Activated CD8-positive, alpha-beta T cell treated with anti-CD3 and anti-CD28 coated beads for 36 hours (primary cell): ENCODE data around the gene KRT13. TPM values are rescaled to one million over a fixed set of nuclear protein-coding genes. Genes with fewer than 3 reads are reported as not detected.

Source experiments
- ATAC-seq: fragments of 200-7000 bp; cut with Tn5 transposase; one replicate; pipeline ENCODE4 v1.10.0; 2021; ENCODE audit warnings: mild to moderate bottlenecking, moderate library complexity
- CTCF ChIA-PET: fragments of 350-600 bp; sonication (Branson Sonifier 250); formaldehyde crosslinking; loops from one replicate; lab custom pipeline; 2021; ENCODE audit warnings: antibody characterized with exemption; lab: Charles Lee
- POLR2A ChIA-PET: fragments of 350-600 bp; sonication (Branson Sonifier 250); formaldehyde crosslinking; loops from one replicate; lab custom pipeline; 2021; ENCODE audit warnings: antibody characterized with exemption; lab: Charles Lee
- DNase-seq: peaks from one replicate; pipeline ENCODE4 v3.0.0-alpha.2; 2020
- H3K27ac Mint-ChIP-seq: one replicate; pipeline ENCODE4 v1.8.0; 2021; ENCODE audit warnings: mild to moderate bottlenecking, mixed read lengths
- H3K27me3 Mint-ChIP-seq: one replicate; pipeline ENCODE4 v1.8.0; 2021; ENCODE audit warnings: mixed read lengths
- H3K36me3 Mint-ChIP-seq: one replicate; pipeline ENCODE4 v1.8.0; 2021; ENCODE audit warnings: low read depth, mixed read lengths
- H3K4me1 Mint-ChIP-seq: one replicate; pipeline ENCODE4 v1.8.0; 2021; ENCODE audit warnings: low read depth, mixed read lengths
- H3K4me3 Mint-ChIP-seq: one replicate; pipeline ENCODE4 v1.8.0; 2021; ENCODE audit warnings: mild to moderate bottlenecking, moderate library complexity, mixed read lengths
- H3K9me3 Mint-ChIP-seq: one replicate; pipeline ENCODE4 v1.8.0; 2021; ENCODE audit warnings: mixed read lengths
- intact Hi-C: fragments of 100-400 bp; cut with micrococcal nuclease; formaldehyde crosslinking; loops from one replicate; pipeline ENCODE4 v1.10.0; 2022
- total RNA-seq, 2 experiments: library from RNA; stranded (reverse); gene quantifications; one replicate each; pipeline ENCODE4 v1.2.3, GENCODE V29; 2021
- TF ChIP-seq, protein P1 (sequence below): fragments of 200-600 bp; IDR thresholded peaks from one replicate; pipeline ENCODE4 v1.8.0; 2022; ENCODE audit warnings: antibody characterized with exemption, mild to moderate bottlenecking

Gene KRT13
- total RNA-seq, 2 experiments from 2014 or later = not detected

- no peak for DNase-seq
- TF ChIP-seq, protein P1, sequence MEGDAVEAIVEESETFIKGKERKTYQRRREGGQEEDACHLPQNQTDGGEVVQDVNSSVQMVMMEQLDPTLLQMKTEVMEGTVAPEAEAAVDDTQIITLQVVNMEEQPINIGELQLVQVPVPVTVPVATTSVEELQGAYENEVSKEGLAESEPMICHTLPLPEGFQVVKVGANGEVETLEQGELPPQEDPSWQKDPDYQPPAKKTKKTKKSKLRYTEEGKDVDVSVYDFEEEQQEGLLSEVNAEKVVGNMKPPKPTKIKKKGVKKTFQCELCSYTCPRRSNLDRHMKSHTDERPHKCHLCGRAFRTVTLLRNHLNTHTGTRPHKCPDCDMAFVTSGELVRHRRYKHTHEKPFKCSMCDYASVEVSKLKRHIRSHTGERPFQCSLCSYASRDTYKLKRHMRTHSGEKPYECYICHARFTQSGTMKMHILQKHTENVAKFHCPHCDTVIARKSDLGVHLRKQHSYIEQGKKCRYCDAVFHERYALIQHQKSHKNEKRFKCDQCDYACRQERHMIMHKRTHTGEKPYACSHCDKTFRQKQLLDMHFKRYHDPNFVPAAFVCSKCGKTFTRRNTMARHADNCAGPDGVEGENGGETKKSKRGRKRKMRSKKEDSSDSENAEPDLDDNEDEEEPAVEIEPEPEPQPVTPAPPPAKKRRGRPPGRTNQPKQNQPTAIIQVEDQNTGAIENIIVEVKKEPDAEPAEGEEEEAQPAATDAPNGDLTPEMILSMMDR = no peak
- Mint-ChIP-seq H3K27me3 (peaks cover 34% of the 10 kb centered on the region), H3K27ac (no peak overlapping the region), H3K4me1 (no peaks in the 10 kb centered on the region), H3K36me3 (no peaks in the 10 kb centered on the region), H3K4me3 (no peak overlapping the region), H3K9me3 (no peaks in the 10 kb centered on the region)
- intact Hi-C loops = no loop called here
- no peak for ATAC-seq
- POLR2A ChIA-PET = no interaction called here
- CTCF ChIA-PET = interaction anchor here (1.3 to 2.0 kb wide), 3 partner anchors 13 to 127 kb away, joined by 4 to 11 read pairs (median 4); no protein-coding TSS in a partner anchor
These were observed 30.5 kb upstream of the KRT13 start for GRCh38 chr17:41535764-41536481.

- POLR2A ChIA-PET = no interaction called here
- TF ChIP-seq, protein P1 = no peak
- CTCF ChIA-PET = interaction anchor here (1.4 to 2.0 kb wide), 2 partner anchors 14 to 114 kb away, joined by 3 to 11 read pairs; no protein-coding TSS in a partner anchor
- peaks cover 35% of the 10 kb centered on the region for H3K27me3 Mint-ChIP-seq
- ATAC-seq (no peak), DNase-seq (no peak)
- no peaks in the 10 kb centered on the region for H3K9me3 Mint-ChIP-seq
- H3K36me3 Mint-ChIP-seq = no peaks in the 10 kb centered on the region
- H3K4me3 Mint-ChIP-seq = no peak overlapping the region
- H3K4me1 Mint-ChIP-seq = no peaks in the 10 kb centered on the region
- H3K27ac Mint-ChIP-seq = no peak overlapping the region
- intact Hi-C loops = no loop called here
These were observed 29.6 kb upstream of the KRT13 start for GRCh38 chr17:41534899-41535546.

DNA sequence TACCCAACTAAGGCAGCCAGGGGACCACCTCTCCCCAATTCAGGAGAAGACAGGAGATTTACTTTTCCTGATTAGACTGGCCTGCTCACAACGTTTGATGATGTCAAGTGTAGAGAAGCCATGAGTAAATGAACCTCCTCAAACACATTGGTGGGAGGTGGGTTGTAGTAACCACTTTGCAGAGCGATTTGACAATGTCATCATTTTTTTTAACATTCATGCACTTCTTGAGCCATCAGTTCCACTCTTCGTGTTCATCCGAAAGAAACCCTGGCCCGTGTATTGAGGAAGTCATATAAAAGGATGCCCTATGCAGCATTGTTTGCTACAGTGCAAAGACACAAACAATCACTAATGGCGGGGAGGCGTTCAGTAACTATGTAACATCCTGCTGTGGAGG lies 28.2 kb upstream of the KRT13 start:
- H3K27me3 Mint-ChIP-seq = peaks cover 46% of the 10 kb centered on the region
- H3K4me3 Mint-ChIP-seq = no peak overlapping the region
- CTCF ChIA-PET = interaction anchor here (0.6 to 2.0 kb wide), 3 partner anchors 15 to 132 kb away, joined by 3 to 11 read pairs (median 11); no protein-coding TSS in a partner anchor

DNA sequence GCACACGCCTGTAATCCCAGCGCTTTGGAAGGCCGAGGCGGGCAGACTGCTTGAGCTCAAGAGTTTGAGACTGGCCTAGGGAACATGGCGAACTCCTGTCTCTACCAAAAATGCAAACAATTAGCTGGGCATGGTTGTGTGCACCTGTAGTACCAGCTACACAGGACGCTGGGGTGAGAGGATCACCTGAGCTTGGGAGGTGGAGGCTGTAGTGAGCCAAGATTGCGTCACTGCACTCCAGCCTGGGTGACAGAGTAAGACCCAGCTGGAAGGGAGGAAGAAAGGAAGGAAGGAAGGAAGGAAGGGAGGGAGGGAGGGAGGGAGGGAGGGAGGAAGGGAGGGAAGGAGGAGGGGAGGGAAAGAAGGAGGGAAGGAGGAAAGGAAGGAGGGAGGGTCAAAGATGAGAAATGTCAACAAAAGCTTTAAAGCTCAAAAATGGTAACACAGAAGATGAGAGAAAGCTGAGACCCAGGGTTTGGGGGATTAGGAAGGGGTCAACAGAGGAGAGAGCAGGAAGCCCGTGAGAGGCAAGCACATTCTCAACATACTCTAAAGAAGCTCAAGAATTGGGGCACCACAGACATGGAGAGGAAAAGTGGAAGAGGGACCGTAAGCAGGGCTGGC lies 27.6 kb upstream of the KRT13 start:
- TF ChIP-seq, protein P1 = no peak
- no peak overlapping the region for H3K27ac Mint-ChIP-seq
- no peak for DNase-seq
- no peaks in the 10 kb centered on the region for H3K36me3 Mint-ChIP-seq
- intact Hi-C loops = no loop called here
- H3K27me3 Mint-ChIP-seq = peaks cover 50% of the 10 kb centered on the region
- CTCF ChIA-PET = interaction anchor here (1.1 to 2.0 kb wide), 2 partner anchors 16 to 115 kb away, joined by 3 to 11 read pairs; no protein-coding TSS in a partner anchor
- POLR2A ChIA-PET = interaction anchor here (1.0 kb wide), 1 partner anchor 9 kb away, joined by 4 read pairs; no protein-coding TSS in a partner anchor
- no peak for ATAC-seq
- peaks cover 3% of the 10 kb centered on the region for H3K4me1 Mint-ChIP-seq
- no peak overlapping the region for H3K4me3 Mint-ChIP-seq
- H3K9me3 Mint-ChIP-seq = no peaks in the 10 kb centered on the region

More for the DNA sequence above, 28.2 kb upstream of the KRT13 start:
- Mint-ChIP-seq H3K9me3 (no peaks in the 10 kb centered on the region), H3K36me3 (no peaks in the 10 kb centered on the region), H3K4me1 (no peaks in the 10 kb centered on the region), H3K27ac (no peak overlapping the region)
- ATAC-seq (no peak), DNase-seq (no peak)
- intact Hi-C loops = no loop called here
- TF ChIP-seq, protein P1 = no peak
- POLR2A ChIA-PET = interaction anchor here (1.0 kb wide), 1 partner anchor 9 kb away, joined by 4 read pairs; no protein-coding TSS in a partner anchor
